Measurements from ENCODE around the gene SMC5.
"Not testable (repeated sequence)": the region's sequence is repeated elsewhere in the genome, so short reads cannot be mapped to it uniquely, and the experiment has no call there.

The SMC5 gene

DNA sequence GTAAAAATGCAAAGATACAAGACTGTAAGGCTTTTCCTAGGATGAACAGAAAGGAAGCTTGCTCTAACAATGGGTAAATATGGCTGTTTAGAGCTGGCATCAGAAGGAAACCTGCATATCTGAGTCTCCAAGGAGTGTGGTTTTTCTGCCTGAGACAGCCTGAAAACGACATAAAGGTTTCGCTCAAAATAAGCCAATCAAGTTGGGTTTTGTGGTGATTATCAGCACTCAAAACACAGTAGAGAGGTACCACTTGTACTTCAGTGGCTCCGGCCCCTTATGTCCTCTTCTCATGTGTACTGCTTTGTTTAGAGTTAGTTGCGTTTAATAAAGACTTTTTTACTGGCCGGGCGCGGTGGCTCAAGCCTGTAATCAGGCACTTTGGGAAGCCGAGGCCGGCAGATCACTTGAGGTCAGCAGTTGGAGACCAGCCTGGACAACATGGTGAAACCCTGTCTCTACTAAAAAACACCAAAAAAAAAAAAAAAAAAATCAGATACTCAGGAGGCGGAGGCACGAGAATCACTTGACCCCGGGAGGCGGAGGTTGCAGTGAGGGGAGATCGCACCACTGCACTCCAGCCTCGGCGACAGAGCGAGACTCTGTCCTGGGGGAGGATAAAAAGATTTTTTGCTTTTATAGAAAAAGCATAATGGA is 116.3 kb downstream of the SMC5 start:
- DNase-seq, result no peak

DNA sequence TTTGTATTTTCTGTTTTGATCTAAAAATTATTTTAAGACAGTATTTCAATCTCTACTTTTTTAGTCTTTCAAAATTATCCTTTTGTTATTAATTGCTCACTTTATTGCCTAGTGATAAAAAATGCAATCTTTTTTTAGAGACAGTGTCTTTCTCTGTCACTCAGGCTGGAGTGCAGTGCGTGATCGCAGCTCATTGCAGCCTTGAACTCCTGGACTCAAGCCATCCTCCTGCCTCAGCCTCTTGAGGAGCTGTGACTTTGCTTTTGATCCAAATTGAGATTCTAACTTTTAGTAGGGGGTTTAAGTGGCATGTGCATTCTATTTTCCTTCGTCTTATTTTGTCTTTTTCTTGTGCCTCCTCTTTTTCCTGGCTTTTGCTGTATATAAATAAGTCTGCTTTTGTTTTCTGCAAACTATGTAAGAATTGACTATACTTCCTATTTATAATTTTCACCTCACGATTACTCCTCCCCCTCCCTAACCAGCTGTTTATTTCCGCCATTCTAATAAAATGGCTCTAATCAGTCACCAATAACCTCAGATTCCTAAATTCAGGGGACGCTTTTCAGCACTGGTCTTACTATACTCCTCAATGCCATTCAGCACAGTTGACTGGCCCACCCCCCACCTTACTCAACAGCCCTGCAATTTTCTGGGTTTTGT is 123.4 kb downstream of the SMC5 start:
- no peak for DNase-seq

DNA sequence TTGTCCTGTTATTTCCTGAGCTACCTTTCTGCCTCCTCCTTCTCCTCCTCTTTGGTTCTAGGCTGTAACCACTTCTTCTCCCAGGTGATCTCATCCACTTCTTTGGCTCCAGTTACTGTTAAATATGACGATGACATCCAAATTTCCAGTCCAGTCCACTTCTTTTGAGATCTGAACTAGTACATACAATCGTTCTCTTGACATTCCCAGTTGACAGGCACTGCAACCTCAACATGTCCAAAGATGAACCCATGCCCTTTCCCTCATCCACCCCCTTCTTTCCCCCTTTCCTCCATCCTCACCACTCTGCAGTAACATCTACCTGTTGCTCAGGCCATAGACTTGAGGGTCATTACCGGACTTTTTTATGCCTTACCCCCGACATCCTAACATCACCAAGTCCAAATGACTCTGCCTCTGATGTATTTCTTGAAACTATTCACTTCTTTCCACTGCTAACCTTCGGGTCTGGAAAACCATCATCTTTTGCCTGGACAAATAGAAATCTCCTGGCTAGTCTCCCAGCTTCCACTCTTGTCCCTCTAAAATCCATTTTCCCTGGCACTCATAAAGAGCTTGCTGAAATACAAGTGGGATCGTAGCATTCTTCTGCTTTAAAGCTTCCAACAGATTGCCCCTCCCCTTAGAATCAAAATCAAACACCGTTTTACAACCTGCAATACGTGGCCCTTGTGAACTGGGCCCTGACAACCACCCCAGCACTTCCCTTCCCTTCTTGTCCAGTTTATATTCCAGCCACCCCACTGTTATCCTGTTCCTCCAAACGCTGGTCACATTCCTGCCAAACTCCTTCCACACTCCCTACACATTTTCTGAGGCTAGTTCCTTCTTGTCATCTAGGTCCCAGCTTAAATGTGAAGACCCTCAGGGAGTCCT is 124.2 kb downstream of the SMC5 start:
- DNase-seq, result no peak

DNA sequence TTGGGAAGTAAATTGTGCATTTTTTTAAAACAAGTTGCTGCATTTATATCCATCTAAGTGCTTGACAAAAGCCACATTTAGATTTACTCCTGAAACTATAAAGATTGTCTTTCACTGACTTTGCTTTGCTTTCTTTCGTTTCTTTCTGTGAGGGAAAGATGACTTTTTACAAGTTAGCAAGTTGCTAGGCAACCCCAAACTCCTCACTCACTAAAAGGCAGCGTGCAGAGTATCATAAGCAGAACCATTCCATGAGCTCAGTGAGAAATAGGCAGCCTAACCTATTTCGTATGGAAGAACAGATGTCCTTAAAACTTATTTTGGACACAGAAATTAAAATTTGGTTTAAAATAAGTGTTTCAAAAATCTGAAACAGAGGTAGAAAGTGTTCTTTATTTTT is 126.6 kb downstream of the SMC5 start:
- DNase-seq, result no peak

DNA sequence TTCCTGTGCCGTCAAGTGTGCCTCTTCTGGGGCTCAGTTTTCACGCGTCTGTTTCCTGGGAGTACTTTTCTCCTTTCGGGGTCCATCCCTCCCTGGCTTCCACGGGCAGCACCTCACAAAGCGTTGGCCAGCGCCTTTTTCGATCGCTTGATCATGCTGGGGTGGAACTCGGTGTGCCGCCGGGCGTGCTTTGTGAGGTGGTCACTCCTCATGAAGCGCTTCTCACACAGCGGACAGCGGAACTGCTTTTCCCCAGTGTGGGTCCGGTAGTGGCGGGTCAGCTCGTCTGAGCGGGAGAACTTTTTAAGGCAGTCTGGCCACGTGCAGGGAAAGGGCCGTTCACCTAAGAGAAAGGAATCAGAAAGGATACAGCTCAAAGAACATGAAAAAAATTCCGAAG is 128.9 kb downstream of the SMC5 start:
- DNase-seq, result no peak

DNA sequence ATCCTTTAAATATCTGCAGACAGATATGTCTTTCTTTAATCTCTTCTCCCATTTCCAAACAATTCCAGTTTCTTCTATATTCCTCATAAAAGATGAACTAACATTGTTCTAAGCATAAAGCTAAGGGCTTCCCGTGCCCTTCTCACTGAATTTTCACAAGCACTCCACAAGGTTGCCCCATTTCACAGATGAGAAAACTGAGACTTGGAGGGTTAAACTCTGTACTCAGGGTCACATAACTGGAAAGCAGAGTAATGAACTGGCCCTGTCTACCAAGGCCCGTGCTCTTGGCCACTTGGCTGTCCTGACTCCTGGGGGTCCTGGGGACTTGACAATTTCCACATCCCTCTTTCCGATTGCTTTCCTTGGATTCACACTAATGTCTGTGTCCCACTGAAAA is 130.4 kb downstream of the SMC5 start:
- DNase-seq, result no peak

DNA sequence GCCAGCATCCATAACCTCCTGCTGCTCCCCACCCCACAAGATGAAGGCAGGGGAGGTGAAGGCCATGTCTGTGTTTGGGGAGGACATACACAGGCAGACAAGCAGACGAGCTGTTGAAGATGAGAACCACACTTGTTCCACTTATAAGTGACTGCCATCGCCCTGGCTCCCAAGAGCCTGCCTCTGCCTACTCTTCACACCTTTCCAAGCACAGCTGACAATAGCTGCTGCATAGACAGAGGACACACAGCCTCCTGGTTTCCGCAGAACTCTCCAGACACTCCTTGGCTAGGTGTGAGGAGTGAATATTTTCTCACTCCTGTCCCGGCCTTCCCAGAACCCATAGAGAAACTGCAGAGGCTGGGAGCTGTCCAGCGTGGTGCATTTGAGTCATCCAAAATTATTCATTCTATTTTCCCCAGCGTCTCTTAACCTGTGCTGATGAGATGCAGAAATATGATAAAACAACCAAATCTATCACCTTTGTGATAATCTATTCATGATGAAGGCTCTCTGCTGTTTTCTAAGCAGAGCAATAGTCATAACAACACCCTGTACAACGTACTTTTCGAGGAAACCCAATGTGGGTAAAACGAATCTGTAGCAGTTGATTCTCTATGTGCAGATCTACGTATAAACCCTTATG is 131.0 kb downstream of the SMC5 start:
- no peak for DNase-seq

DNA sequence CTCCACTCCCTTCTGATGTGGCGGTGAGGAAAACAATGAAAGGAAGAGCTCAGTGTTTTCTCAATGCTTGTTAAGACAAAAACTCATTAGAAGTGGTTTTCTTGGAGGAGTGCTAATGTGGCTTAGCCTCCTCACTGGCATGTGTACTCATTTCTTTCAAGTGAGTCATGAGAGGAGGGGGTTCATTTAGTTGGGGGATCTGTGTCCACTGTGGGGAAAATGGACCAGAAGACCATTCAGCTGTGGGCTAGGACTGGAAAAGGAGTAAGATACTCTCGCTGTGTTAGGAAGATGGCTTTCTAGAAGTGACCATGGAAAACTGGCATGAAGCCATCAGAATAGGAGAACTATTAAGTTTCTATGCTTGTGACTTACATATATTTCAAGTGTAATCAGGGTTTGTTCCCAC is 132.2 kb downstream of the SMC5 start:
- DNase-seq, result no peak

DNA sequence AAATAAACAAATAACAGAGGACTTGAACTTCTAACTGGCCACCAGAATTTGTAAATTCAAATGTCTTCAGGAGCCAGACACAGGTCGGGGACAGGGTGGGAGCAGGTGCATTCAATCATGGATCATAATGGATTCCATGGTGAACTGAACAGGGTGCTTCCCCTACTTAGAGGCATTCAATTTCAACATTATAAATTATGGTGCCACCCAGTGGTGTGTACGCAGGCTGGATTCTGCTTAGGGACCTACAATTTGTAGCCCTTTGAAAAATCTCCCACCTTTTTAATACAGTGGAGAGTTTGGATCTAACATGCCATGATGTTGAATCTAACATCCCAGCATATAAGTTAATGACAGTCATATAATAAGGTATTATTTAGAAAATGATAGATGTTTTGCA is 133.4 kb downstream of the SMC5 start:
- no peak for DNase-seq

DNA sequence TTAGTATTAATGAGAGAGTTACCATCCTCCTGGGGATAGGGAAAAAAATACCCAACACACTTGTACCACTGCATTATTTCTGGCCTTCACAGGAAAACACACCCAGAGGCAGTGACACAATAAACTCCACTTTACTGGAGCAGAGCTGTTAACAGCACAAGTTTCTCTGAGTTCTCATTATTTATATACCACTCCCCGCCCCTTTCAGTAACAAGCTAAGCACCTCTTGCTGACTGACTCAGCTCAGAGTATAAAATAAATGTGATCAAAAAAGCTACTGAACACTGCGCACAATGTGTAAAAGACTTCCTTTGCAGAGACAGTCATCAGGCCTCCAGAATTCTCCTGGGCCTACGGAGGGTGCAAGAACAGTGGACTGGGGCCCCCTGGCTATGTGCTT is 134.1 kb downstream of the SMC5 start:
- DNase-seq, result no peak

DNA sequence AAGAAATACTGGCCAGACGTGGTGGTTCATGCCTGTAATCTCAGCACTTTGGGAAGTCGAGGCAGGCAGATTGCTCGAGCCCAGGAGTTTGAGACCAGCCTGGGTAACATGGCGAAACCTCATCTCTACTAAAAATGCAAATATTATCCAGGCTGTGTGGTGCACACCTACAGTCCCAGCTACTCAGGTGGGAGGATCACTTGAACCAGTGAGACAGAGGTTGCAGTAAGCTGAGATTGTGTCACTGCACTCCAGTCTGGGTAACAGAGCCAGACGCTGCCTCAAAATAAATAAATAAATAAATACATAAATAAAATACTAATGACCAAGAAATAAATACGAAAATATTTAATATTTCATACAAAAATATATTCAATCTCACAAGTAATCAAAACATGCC is 136.9 kb downstream of the SMC5 start:
- no peak for DNase-seq

DNA sequence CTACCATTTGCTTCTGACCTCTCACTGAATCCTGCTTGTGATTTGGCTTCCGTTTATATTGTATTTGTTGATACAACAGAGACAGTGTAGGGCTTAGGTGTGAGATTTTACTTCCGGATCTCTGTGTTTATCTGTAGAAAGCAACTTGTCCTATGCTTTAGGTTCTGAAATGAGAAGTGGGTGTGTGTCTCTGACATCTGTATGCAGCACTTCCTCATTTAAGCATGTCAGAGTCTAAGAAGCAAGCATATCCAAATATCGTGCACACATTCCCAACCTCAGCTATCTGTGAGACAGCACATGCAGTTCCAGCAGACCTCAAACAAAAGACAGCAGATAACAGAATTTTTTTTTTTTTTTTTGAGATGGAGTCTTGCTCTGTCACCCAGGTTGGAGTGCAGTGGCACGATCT is 139.4 kb downstream of the SMC5 start:
- DNase-seq, result no peak

DNA sequence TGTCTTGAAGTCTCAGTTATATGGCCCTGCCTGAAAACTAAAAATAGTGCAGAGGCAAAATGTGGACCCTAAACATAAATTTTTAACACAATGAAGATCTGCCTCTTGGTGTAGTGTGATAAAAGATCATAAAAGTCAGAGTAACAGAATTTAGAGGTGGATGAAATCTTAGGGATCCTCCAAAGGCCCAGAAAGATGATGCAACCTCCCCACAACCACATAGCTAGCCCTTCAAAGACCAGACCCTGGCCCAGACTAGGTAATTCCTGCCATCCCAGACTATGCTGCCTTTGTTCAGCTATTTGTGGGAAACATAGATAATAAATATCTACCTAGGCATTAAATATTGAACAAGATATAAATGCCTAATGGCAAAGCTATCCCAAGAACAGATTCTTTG is 140.4 kb downstream of the SMC5 start:
- no peak for DNase-seq

DNA sequence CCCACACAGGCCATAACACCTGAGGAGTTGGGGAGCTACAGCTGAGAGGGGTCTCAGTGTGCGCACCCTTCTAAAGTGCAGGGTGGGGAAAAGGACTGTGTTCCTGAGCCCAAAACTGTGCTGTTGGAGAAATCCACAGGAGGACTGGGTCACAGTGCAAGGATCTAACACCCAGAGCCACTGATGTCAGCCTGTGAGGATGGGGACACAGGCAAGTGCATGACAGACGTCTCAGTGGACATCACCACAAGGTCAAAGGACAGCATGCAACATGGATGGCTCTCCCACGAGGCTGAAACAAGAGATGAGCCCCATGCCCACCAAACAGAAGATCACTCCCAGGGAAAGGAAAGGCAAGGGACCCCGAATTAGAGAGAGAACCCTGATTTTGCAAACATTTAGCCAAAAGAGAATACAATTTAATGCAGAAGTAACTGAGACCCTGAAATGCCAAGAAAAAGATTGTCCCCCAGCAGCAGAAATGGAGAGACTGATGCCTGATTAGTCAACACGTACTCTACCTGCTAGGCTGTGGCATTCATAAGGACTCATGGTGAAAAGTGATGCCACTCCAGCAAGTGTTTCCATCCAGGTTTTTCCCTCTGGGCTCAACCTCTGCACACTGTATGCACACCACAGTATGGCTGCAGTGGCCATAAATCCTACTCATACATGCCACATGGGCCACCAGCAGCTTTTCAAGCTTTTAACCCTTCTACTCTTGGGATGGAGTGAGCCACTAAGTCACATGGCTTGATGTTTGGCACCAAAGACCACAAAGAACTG is 141.5 kb downstream of the SMC5 start:
- DNase-seq, result no peak

DNA sequence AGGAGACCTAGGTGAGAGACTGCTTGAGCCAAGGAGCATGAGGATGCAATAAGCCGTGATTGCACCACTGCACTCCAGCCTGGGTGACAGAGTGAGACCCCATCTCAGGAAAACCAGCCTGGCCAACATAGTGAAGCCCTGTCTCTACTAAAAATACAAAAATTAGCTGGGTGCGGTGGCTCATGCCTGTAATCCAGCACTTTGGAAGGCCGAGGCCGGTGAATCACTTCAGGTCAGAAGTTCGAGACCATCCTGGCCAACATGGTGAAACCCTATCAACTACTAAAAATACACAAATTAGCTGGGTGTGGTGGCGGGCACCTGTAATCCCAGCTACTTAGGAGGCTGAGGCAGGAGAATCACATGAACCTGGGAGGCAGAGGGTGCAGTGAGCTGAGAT is 142.5 kb downstream of the SMC5 start:
- DNase-seq, result not testable (repeated sequence)

DNA sequence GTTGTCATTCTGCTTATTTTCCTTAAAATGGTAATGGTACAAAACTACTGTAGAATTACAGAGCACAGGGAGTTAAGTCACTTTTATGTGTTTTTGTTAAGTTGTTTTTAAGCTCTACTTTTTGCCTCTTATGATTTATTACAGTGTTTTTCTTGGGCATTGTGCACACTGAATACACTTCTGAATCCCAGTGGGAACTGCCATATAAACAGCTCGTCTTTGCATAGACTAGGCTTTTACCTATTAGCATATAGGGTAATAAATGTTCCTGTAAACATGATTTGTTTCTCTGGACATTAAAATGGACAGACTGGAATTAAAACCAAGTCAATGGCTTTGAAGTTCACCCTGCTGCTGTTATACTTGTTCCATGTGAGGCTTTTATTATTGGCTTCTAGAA is 143.4 kb downstream of the SMC5 start:
- DNase-seq, result no peak

DNA sequence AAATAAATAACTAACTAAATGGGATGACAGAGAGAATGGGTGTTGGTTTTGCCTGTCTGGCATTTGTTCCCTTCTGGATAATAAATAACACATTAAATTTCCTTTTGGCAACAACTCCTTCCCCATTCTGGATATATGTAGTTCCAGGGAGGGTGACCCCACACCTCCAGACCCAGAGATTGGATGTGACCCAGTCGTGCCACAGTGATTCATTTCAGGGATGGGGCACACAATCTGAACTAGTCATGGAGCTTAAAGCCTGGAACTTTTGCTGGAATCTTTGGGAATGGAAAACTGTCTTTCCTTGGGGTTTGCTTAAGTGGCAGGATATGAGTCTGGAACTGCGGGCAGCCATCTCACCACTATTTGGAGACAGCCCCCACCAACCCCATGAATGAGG is 144.4 kb downstream of the SMC5 start:
- no peak for DNase-seq

DNA sequence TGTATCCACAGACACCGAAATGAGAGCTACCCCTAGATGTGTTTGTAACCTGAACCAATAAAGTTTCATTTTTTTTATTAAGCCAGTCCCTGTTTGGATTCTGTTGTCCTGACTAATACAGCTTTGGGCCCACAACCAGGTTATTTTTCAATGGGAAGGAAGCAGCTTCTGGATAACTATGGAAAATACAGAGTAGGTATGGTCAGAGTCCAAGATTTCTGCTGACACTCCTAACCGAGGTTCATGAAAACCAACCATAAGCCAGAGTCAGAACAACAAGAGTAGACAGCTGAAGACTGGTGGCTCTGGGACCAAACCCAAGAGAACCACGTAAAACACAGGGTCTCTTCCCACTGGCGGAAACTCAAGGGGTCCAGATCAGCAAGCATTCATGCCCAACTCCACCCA is 144.8 kb downstream of the SMC5 start:
- no peak for DNase-seq

DNA sequence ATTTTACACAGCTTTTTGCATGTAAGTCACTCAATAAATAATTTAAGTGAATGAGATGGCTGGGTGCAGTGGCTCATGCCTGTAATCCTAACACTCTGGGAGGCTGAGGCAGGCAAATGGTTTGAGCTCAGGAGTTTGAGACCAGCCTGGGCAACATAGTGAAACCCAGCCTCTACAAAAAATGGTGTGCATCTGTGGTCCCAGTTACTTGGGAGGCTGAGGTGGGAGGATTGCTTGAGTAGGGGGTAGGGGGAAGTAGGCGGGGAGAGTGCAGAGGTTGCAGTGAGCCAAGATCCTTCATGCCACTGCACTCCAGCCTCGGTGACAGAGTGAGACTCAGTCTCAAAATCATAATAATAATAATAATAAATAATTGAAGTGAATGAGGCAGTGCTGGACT is 145.5 kb downstream of the SMC5 start:
- DNase-seq, result no peak
